Transverse colon (tissue), 4 donors: Measurements from ENCODE around the gene ZNF804B. TPM values are rescaled to one million over a fixed set of nuclear protein-coding genes. Genes with fewer than 3 reads are reported as not detected.

Experiments
- DNase-seq: peaks from one replicate; pipeline ENCODE4 v3.0.0-alpha.2; 2019
- H3K27ac ChIP-seq, 4 donors: fragments of 200-600 bp; sonication (generic); 2 replicates each; pipeline ENCODE4 v1.5.1; 2016 to 2018; ENCODE audit warnings: inconsistent platforms in 4 of 4
- H3K27me3 ChIP-seq: fragments of 200-600 bp; sonication (generic); 2 replicates; pipeline ENCODE4 v1.5.1; 2017; ENCODE audit warnings: inconsistent platforms
- H3K36me3 ChIP-seq, 4 donors: fragments of 200-600 bp; sonication (generic); 2 replicates each; pipeline ENCODE4 v1.5.1; 2017 to 2019; ENCODE audit warnings: inconsistent platforms in 4 of 4
- H3K4me1 ChIP-seq, 4 donors: fragments of 200-600 bp; sonication (generic); 2 replicates each; pipeline ENCODE4 v1.5.1; 2017 to 2020; ENCODE audit warnings: inconsistent platforms in 4 of 4
- H3K4me3 ChIP-seq, 4 donors: fragments of 200-600 bp; sonication (generic); 1 replicate in 1 of 4; 2 replicates in 3 of 4; pipeline versions ENCODE4 v1.5.1 to v1.6.1; 2017 to 2019; ENCODE audit warnings: inconsistent platforms in 4 of 4
- H3K9me3 ChIP-seq, 2 donors: fragments of 200-600 bp; sonication (generic); 2 replicates each; pipeline ENCODE4 v1.5.1; 2017 to 2019; ENCODE audit warnings: inconsistent platforms in 2 of 2
- EP300 ChIP-seq: sonication (generic); formaldehyde crosslinking; IDR thresholded peaks from one replicate; pipeline ENCODE4 v1.6.1; 2017; ENCODE audit warnings: antibody characterized with exemption, low read depth
- POLR2A ChIP-seq: fragments of 450-650 bp; IDR thresholded peaks from one replicate; pipeline ENCODE4 v1.6.1; 2016; ENCODE audit warnings: antibody characterized with exemption, mild to moderate bottlenecking, moderate library complexity
- POLR2AphosphoS5 ChIP-seq, 3 donors: sonication (generic); formaldehyde crosslinking; IDR thresholded peaks; one replicate each; pipeline ENCODE4 v1.6.1; 2016; ENCODE audit warnings: antibody characterized with exemption in 3 of 3
- WGBS, 2 donors: methylation state at CpG; one replicate each; pipeline ENCODE4 v1.1.5; 2018; ENCODE audit warnings: low coverage in 1 of 2; 5-methylcytosine and 5-hydroxymethylcytosine counted together
- in situ Hi-C, 4 donors: fragments of 200-750 bp; cut with MboI; loops; one replicate each; pipeline versions ENCODE4 v1.15.0 to v1.15.1; 2017; ENCODE audit warnings: low sequenced_read_pairs in 3 of 4, low pct_ligation_motif_present in 1 of 4, low pct_unique_long_range_greater_than_20kb in 1 of 4
- intact Hi-C: fragments of 100-400 bp; cut with DNase I; formaldehyde crosslinking; loops from one replicate; pipeline ENCODE4 v1.15.1; 2023; ENCODE audit warnings: low total_unique reads
- total RNA-seq, 4 donors: library from RNA; depleted of rRNA; stranded (reverse); fragments of >200 nt; gene quantifications; one replicate each; pipeline ENCODE4 v1.1.0, GENCODE V29; 2016
- TF ChIP-seq, protein P1 (sequence below), 5 experiments: fragments of 200-600 bp in 3 of 5; fragments of 450-650 bp in 2 of 5; sonication (generic) in 3 of 5; IDR thresholded peaks; 1 replicate in 2 of 5; 2 replicates in 3 of 5; pipeline ENCODE4 v1.5.1; 2016 to 2017; ENCODE audit warnings: antibody characterized with exemption in 5 of 5, inconsistent platforms in 3 of 5, mild to moderate bottlenecking in 2 of 5, moderate library complexity in 1 of 5

Gene ZNF804B
- total RNA-seq, 4 donors from 2014 or later = not detected

GRCh38 chr7:88922944-88923343, 163.4 kb downstream of the ZNF804B start:
- Histone ChIP-seq H3K9me3 (no peaks in the 10 kb centered on the region), H3K4me3 (no peak overlapping the region), H3K4me1 (no peaks in the 10 kb centered on the region), H3K27ac (no peak overlapping the region), H3K27me3 (no peaks in the 10 kb centered on the region), H3K36me3 (no peaks in the 10 kb centered on the region)
- in situ Hi-C loops = no loop called here
- TF ChIP-seq, protein P1, sequence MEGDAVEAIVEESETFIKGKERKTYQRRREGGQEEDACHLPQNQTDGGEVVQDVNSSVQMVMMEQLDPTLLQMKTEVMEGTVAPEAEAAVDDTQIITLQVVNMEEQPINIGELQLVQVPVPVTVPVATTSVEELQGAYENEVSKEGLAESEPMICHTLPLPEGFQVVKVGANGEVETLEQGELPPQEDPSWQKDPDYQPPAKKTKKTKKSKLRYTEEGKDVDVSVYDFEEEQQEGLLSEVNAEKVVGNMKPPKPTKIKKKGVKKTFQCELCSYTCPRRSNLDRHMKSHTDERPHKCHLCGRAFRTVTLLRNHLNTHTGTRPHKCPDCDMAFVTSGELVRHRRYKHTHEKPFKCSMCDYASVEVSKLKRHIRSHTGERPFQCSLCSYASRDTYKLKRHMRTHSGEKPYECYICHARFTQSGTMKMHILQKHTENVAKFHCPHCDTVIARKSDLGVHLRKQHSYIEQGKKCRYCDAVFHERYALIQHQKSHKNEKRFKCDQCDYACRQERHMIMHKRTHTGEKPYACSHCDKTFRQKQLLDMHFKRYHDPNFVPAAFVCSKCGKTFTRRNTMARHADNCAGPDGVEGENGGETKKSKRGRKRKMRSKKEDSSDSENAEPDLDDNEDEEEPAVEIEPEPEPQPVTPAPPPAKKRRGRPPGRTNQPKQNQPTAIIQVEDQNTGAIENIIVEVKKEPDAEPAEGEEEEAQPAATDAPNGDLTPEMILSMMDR (IDR thresholded peaks at IDR 0.05) = no peak
- TF ChIP-seq POLR2AphosphoS5 (IDR thresholded peaks at IDR 0.05) (no peak), POLR2A (no peak), EP300 (no peak)
- DNase-seq = no peak
- WGBS, 2 donors = 54 to 63% methylated on average over 2 of the region's 2 CpGs
- intact Hi-C loops = no loop called here

GRCh38 chr7:88928276-88928675, 168.8 kb downstream of the ZNF804B start:
- DNase-seq = no peak
- Histone ChIP-seq H3K36me3 (no peaks in the 10 kb centered on the region), H3K4me3 (no peak overlapping the region), H3K27ac (no peak overlapping the region), H3K9me3 (no peaks in the 10 kb centered on the region), H3K4me1 (peaks cover 0 to 4% (median 0%) of the 10 kb centered on the region in 4 donors), H3K27me3 (no peaks in the 10 kb centered on the region)
- intact Hi-C loops (no loop called here), in situ Hi-C loops (no loop called here)
- no peak for TF ChIP-seq EP300
- TF ChIP-seq, protein P1 (IDR thresholded peaks at IDR 0.05) = no peak
- no peak for TF ChIP-seq POLR2AphosphoS5 (IDR thresholded peaks at IDR 0.05)
- no peak for TF ChIP-seq POLR2A

DNA sequence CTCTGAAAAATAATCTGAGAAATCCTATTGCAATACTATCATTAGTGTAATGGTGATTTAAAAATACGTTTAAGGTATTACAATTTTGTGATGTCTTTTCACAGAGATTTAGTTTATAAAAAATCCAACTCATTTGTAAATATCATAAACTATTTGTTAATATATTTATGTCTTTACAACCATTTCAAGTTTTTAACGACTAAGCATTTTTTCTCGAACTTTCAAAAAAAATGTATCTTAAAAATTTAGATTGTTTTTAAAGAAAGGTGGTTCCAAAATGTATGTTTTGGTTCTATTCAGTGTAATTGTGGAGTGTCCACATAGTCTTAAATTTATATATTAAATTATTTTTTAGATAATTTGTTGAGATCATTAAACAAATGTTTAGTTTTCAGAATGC, 170.2 kb downstream of the ZNF804B start:
- 61 to 76% methylated on average over 3 of the region's 3 CpGs for WGBS, 2 donors

GRCh38 chr7:88933285-88933684, 173.8 kb downstream of the ZNF804B start:
- in situ Hi-C loops (no loop called here), intact Hi-C loops (no loop called here)
- TF ChIP-seq POLR2A (no peak), POLR2AphosphoS5 (IDR thresholded peaks at IDR 0.05) (no peak), EP300 (no peak)
- TF ChIP-seq, protein P1 (IDR thresholded peaks at IDR 0.05) = no peak
- DNase-seq = no peak
- 84 to 88% methylated on average over 3 to 5 of the region's 5 CpGs for WGBS, 2 donors
- Histone ChIP-seq H3K9me3 (no peaks in the 10 kb centered on the region), H3K4me1 (peaks cover 0 to 3% (median 0%) of the 10 kb centered on the region in 4 donors), H3K4me3 (no peak overlapping the region), H3K27ac (no peak overlapping the region), H3K27me3 (no peaks in the 10 kb centered on the region), H3K36me3 (no peaks in the 10 kb centered on the region)

More for the DNA sequence above, 170.2 kb downstream of the ZNF804B start:
- no peak overlapping the region for H3K27ac ChIP-seq
- H3K4me3 ChIP-seq = no peak overlapping the region
- no peak for DNase-seq
- TF ChIP-seq, protein P1 (IDR thresholded peaks at IDR 0.05) = no peak
- TF ChIP-seq POLR2AphosphoS5 (IDR thresholded peaks at IDR 0.05) = no peak
- no peak for TF ChIP-seq POLR2A
- TF ChIP-seq EP300 = no peak
- H3K4me1 ChIP-seq = peaks cover 0 to 4% (median 0%) of the 10 kb centered on the region in 4 donors
- intact Hi-C loops (no loop called here), in situ Hi-C loops (no loop called here)
- no peaks in the 10 kb centered on the region for H3K36me3 ChIP-seq
- H3K27me3 ChIP-seq = no peaks in the 10 kb centered on the region
- no peaks in the 10 kb centered on the region for H3K9me3 ChIP-seq
